GM18505 (cell line): ENCODE data around the gene CACNA2D1.

ENCODE experiments used
- ATAC-seq: cut with Tn5 transposase; IDR thresholded peaks from one replicate; pipeline ENCODE4 v1.9.1; 2021; ENCODE audit not compliant: unreplicated experiment
- POLR2A ChIP-seq: IDR thresholded peaks from 4 replicates; pipeline ENCODE4 v1.6.1; 2011; ENCODE audit warnings: borderline replicate concordance; ENCODE audit not compliant: insufficient read depth, insufficient read length; ENCODE audit errors: extremely low read depth

CACNA2D1 gene

GRCh38 chr7:82294865-82295264, 148.7 kb downstream of the CACNA2D1 start:
- no peak for ATAC-seq
- no peak for TF ChIP-seq POLR2A

GRCh38 chr7:82294382-82294784, 149.2 kb downstream of the CACNA2D1 start:
- TF ChIP-seq POLR2A = no peak
- ATAC-seq = no peak

- no peak for ATAC-seq
- TF ChIP-seq POLR2A = no peak
Observed at GRCh38 chr7:82293467-82293866, 150.1 kb downstream of the CACNA2D1 start.

GRCh38 chr7:82291931-82292330, 151.6 kb downstream of the CACNA2D1 start:
- ATAC-seq = no peak
- TF ChIP-seq POLR2A = no peak

GRCh38 chr7:82289889-82290288, 153.7 kb downstream of the CACNA2D1 start:
- TF ChIP-seq POLR2A = no peak
- no peak for ATAC-seq

- ATAC-seq = no peak
- no peak for TF ChIP-seq POLR2A
Observed at GRCh38 chr7:82289152-82289535, 154.4 kb downstream of the CACNA2D1 start.

- no peak for TF ChIP-seq POLR2A
- no peak for ATAC-seq
Observed at GRCh38 chr7:82286798-82287140, 156.8 kb downstream of the CACNA2D1 start.

GRCh38 chr7:82286096-82286797, 157.3 kb downstream of the CACNA2D1 start:
- TF ChIP-seq POLR2A = no peak
- no peak for ATAC-seq

- no peak for ATAC-seq
- TF ChIP-seq POLR2A = no peak
Observed at GRCh38 chr7:82284936-82285519, 158.5 kb downstream of the CACNA2D1 start.

- TF ChIP-seq POLR2A = no peak
Observed at GRCh38 chr7:82275342-82275741, 168.2 kb downstream of the CACNA2D1 start.

GRCh38 chr7:82274681-82275080, 168.9 kb downstream of the CACNA2D1 start:
- no peak for TF ChIP-seq POLR2A
- ATAC-seq = no peak

More at GRCh38 chr7:82275342-82275741, 168.2 kb downstream of the CACNA2D1 start:
- ATAC-seq = no peak

- no peak for ATAC-seq
- TF ChIP-seq POLR2A = no peak
Observed at GRCh38 chr7:82273886-82274285, 169.7 kb downstream of the CACNA2D1 start.

- no peak for TF ChIP-seq POLR2A
- no peak for ATAC-seq
Observed at GRCh38 chr7:82270870-82271269, 172.7 kb downstream of the CACNA2D1 start.

- no peak for ATAC-seq
- TF ChIP-seq POLR2A = no peak
Observed at GRCh38 chr7:82268632-82269031, 174.9 kb downstream of the CACNA2D1 start.

- no peak for TF ChIP-seq POLR2A
- ATAC-seq = no peak
Observed at GRCh38 chr7:82266081-82266480, 177.5 kb downstream of the CACNA2D1 start.

- no peak for ATAC-seq
- no peak for TF ChIP-seq POLR2A
Observed at GRCh38 chr7:82264783-82265305, 178.7 kb downstream of the CACNA2D1 start.
